Measurements from ENCODE around the gene ATP2C2. TPM values are rescaled to one million over a fixed set of nuclear protein-coding genes. Genes with fewer than 3 reads are reported as not detected.

The ATP2C2 gene
- total and polyA plus RNA-seq, 9 of the 15 experiments (the other 6 are each of a cell fraction or from before 2014, with no cell fraction given): 0.75 TPM; not detected in 8

GRCh38 chr16:84356176-84356575 lies 12.2 kb upstream of the ATP2C2 start:
- H3K9ac ChIP-seq (ENCODE audit: insufficient read depth in 1 of 2, low read depth in 2 of 2, low read length in 2 of 2): no peak overlapping the region
- H3K4me1 ChIP-seq (replicated peaks in 1 of 2; ENCODE audit: control insufficient read depth in 2 of 2, insufficient read depth in 2 of 2, low read length in 2 of 2): no peaks in the 10 kb centered on the region
- in situ Hi-C loops (cut with MboI) (no loop called here), intact Hi-C loops (cut with micrococcal nuclease) (no loop called here)
- H3K79me2 ChIP-seq (ENCODE audit: control insufficient read depth, insufficient read depth, low read length): no peaks in the 10 kb centered on the region
- no peaks in the 10 kb centered on the region for H3K36me3 ChIP-seq (ENCODE audit: control insufficient read depth, insufficient read depth, low read length)
- ChIA-PET POLR2A (interaction anchor here (0.7 kb wide), 1 partner anchor 212 kb away, joined by 3 read pairs; no protein-coding TSS in a partner anchor), CTCF (ENCODE audit: low intra/inter-chr PET ratio) (no interaction called here)
- DNase-seq (ENCODE audit: extremely low read depth in 1 of 4, low spot score in 3 of 4) (no peak), ATAC-seq (no peak), FAIRE-seq (no peak)
- 1% methylated on average over 10 of the region's 10 CpGs for WGBS (ENCODE audit: insufficient coverage, low coverage, missing lambda C conversion rate)
- H4K20me1 ChIP-seq (replicated peaks; ENCODE audit: control insufficient read depth, insufficient read depth, low read length): peaks cover 14% of the 10 kb centered on the region
- TF ChIP-seq RBBP5 (IDR thresholded peaks at IDR 0.05; ENCODE audit: borderline replicate concordance, insufficient read depth, low read length, poor library complexity, severe bottlenecking) (no peak), E2F5 (CRISPR knock-in tag; IDR thresholded peaks at IDR 0.05) (no peak), FOXK2 (conservative IDR thresholded peaks at IDR 0.05 in 1 of 2, IDR thresholded peaks at IDR 0.05 in 1 of 2; ENCODE audit: low read depth in 2 of 2) (no peak), ZBTB2 (IDR thresholded peaks at IDR 0.05) (no peak), POLR3A (IDR thresholded peaks at IDR 0.05; ENCODE audit: borderline replicate concordance, extremely low read depth, insufficient read depth, insufficient read length) (no peak), GTF2B (IDR thresholded peaks at IDR 0.05; ENCODE audit: extremely low read depth, insufficient read length) (no peak), ZC3H8 (IDR thresholded peaks at IDR 0.05) (no peak), ZNF398 (CRISPR knock-in tag; IDR thresholded peaks at IDR 0.05) (no peak), ZNF324 (CRISPR knock-in tag; IDR thresholded peaks at IDR 0.05) (no peak), KAT2B (IDR thresholded peaks at IDR 0.05; ENCODE audit: low read depth, low read length) (no peak)
- TF ChIP-seq, protein P1, sequence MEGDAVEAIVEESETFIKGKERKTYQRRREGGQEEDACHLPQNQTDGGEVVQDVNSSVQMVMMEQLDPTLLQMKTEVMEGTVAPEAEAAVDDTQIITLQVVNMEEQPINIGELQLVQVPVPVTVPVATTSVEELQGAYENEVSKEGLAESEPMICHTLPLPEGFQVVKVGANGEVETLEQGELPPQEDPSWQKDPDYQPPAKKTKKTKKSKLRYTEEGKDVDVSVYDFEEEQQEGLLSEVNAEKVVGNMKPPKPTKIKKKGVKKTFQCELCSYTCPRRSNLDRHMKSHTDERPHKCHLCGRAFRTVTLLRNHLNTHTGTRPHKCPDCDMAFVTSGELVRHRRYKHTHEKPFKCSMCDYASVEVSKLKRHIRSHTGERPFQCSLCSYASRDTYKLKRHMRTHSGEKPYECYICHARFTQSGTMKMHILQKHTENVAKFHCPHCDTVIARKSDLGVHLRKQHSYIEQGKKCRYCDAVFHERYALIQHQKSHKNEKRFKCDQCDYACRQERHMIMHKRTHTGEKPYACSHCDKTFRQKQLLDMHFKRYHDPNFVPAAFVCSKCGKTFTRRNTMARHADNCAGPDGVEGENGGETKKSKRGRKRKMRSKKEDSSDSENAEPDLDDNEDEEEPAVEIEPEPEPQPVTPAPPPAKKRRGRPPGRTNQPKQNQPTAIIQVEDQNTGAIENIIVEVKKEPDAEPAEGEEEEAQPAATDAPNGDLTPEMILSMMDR (IDR thresholded peaks at IDR 0.05 in 2 of 3, conservative IDR thresholded peaks at IDR 0.05 in 1 of 3; ENCODE audit: insufficient read depth in 2 of 3, low read depth in 1 of 3, low read length in 3 of 3): no peak
- no peaks in the 10 kb centered on the region for H3K9me1 ChIP-seq (ENCODE audit: control insufficient read depth, insufficient read depth, low read length)
- H3K4me3 ChIP-seq: no peak overlapping the region
- no peak overlapping the region for H3K27ac ChIP-seq (ENCODE audit: extremely low read depth, low read depth, low read length)
- no peaks in the 10 kb centered on the region for H3K9me3 ChIP-seq (replicated peaks; ENCODE audit: control insufficient read depth, insufficient read depth, low read depth, low read length)
- H2AFZ ChIP-seq (ENCODE audit: low read depth, low read length): no peak overlapping the region
- peaks cover 38 to 72% of the 10 kb centered on the region in 2 experiments for H3K27me3 ChIP-seq (ENCODE audit: control insufficient read depth in 2 of 2, insufficient read depth in 2 of 2, low read length in 2 of 2)
- no peak overlapping the region for H3K4me2 ChIP-seq (ENCODE audit: insufficient read depth, low read length)
- BruUV-seq (replicated peaks): no TSS peak

All from K562 (cell line).